ENCODE data around the gene POU2AF2.
A peak's percentile ranks its signal among the peaks of the same experiment; 100 is the strongest.

- TF ChIP-seq POLR2A (IDR thresholded peaks at IDR 0.05) = peak in 2 of 4 donors; percentile 32 to 40
- TF ChIP-seq EP300 (IDR thresholded peaks at IDR 0.05) = peak in 1 of 4 donors; percentile 40
- no peak for TF ChIP-seq CTCF (IDR thresholded peaks at IDR 0.05)
Observed at GRCh38 chr11:111302298-111302697, 56.8 kb downstream of the POU2AF2 start.
